SU-DHL-6 (cell line): ENCODE measurements around the gene SLC4A2.
A peak's percentile ranks its signal among the peaks of the same experiment; 100 is the strongest.

Experiments used
- H2AFZ ChIP-seq: fragments of 200-600 bp; sonication (generic); 2 replicates; pipeline ENCODE4 v1.6.1; 2014; ENCODE audit warnings: low read depth, mild to moderate bottlenecking, moderate library complexity, mixed read lengths, antibody characterized with exemption, low read length; ENCODE audit not compliant: severe bottlenecking
- H3F3A ChIP-seq: fragments of 200-600 bp; shearing (Covaris generic); 2 replicates; pipeline ENCODE4 v1.6.0; 2016; ENCODE audit warnings: antibody characterized with exemption, mild to moderate bottlenecking; ENCODE audit not compliant: insufficient read depth
- H3K27ac ChIP-seq: fragments of 200-600 bp; sonication (generic); 2 replicates; pipeline ENCODE4 v1.5.1; 2016; ENCODE audit warnings: low read depth, mild to moderate bottlenecking, low read length, moderate library complexity, mixed read lengths
- H3K27me3 ChIP-seq: fragments of 200-600 bp; sonication (generic), shearing (Covaris generic); 2 replicates; pipeline ENCODE4 v1.6.0; 2014; ENCODE audit warnings: mild to moderate bottlenecking, low read length
- H3K36me3 ChIP-seq: fragments of 200-600 bp; sonication (generic); 2 replicates; pipeline ENCODE4 v1.6.1; 2014; ENCODE audit warnings: mild to moderate bottlenecking, low read length, mixed read lengths
- H3K4me2 ChIP-seq: fragments of 300-600, 200-600 bp; shearing (Covaris generic), sonication (generic); 2 replicates; pipeline ENCODE4 v1.6.0; 2014; ENCODE audit warnings: low read length, low read depth, mild to moderate bottlenecking; ENCODE audit not compliant: poor library complexity, severe bottlenecking
- H3K4me3 ChIP-seq: fragments of 200-600 bp; sonication (generic); 2 replicates; pipeline ENCODE4 v1.5.1; 2014; ENCODE audit warnings: antibody characterized with exemption, low read length, mild to moderate bottlenecking, mixed read lengths; ENCODE audit not compliant: insufficient read depth, poor library complexity, severe bottlenecking
- H3K79me2 ChIP-seq: fragments of 200-600 bp; sonication (generic); 2 replicates; pipeline ENCODE4 v1.6.1; 2014; ENCODE audit warnings: mild to moderate bottlenecking, low read length, moderate library complexity; ENCODE audit not compliant: insufficient read depth
- H3K9ac ChIP-seq: fragments of 200-600 bp; sonication (generic); 2 replicates; pipeline ENCODE4 v1.7.0; 2014; ENCODE audit warnings: mild to moderate bottlenecking, low read length
- H3K9me2 ChIP-seq: fragments of 200-600 bp; sonication (generic); replicated peaks from 2 replicates; pipeline ENCODE4 v1.6.1; 2014; ENCODE audit warnings: low read length; ENCODE audit not compliant: insufficient read depth
- H3K9me3 ChIP-seq: fragments of 200-600 bp; sonication (generic); 2 replicates; pipeline ENCODE4 v1.6.1; 2014; ENCODE audit warnings: low read length, mixed read lengths; ENCODE audit not compliant: insufficient read depth
- H4K20me1 ChIP-seq: fragments of 200-600 bp; sonication (generic); 2 replicates; pipeline ENCODE4 v1.6.1; 2014; ENCODE audit warnings: low read depth, mild to moderate bottlenecking, antibody characterized with exemption, low read length, moderate library complexity, mixed read lengths
- EZH2phosphoT487 ChIP-seq: fragments of 200-600 bp; sonication (generic), shearing (Covaris generic); conservative IDR thresholded peaks from 2 replicates; pipeline ENCODE4 v1.6.1; 2018; ENCODE audit warnings: mild to moderate bottlenecking, antibody characterized with exemption, low read length, moderate library complexity, mixed read lengths
- TF ChIP-seq, protein P1 (sequence below): fragments of 200-600 bp; sonication (generic); IDR thresholded peaks from one replicate; pipeline ENCODE4 v1.5.1; 2017; ENCODE audit warnings: antibody characterized with exemption, mild to moderate bottlenecking, low read length, moderate library complexity; ENCODE audit not compliant: insufficient read depth, poor library complexity, severe bottlenecking

Gene SLC4A2

GRCh38 chr7:151116603-151117440 is 57.4 kb downstream of the SLC4A2 start:
- H3K9me2 ChIP-seq, result no peaks in the 10 kb centered on the region
- peak overlapping the region; percentile 32 for H2AFZ ChIP-seq
- no peaks in the 10 kb centered on the region for H3K79me2 ChIP-seq
- no peaks in the 10 kb centered on the region for H3K27me3 ChIP-seq
- H3K27ac ChIP-seq, result no peak overlapping the region
- peak overlapping the region; percentile 31 for H3K4me2 ChIP-seq
- TF ChIP-seq, protein P1, sequence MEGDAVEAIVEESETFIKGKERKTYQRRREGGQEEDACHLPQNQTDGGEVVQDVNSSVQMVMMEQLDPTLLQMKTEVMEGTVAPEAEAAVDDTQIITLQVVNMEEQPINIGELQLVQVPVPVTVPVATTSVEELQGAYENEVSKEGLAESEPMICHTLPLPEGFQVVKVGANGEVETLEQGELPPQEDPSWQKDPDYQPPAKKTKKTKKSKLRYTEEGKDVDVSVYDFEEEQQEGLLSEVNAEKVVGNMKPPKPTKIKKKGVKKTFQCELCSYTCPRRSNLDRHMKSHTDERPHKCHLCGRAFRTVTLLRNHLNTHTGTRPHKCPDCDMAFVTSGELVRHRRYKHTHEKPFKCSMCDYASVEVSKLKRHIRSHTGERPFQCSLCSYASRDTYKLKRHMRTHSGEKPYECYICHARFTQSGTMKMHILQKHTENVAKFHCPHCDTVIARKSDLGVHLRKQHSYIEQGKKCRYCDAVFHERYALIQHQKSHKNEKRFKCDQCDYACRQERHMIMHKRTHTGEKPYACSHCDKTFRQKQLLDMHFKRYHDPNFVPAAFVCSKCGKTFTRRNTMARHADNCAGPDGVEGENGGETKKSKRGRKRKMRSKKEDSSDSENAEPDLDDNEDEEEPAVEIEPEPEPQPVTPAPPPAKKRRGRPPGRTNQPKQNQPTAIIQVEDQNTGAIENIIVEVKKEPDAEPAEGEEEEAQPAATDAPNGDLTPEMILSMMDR, result no peak
- TF ChIP-seq EZH2phosphoT487, result no peak
- H3K9ac ChIP-seq, result peak overlapping the region; percentile 11; the same call in 1 of the 2 replicates
- no peaks in the 10 kb centered on the region for H3F3A ChIP-seq
- H3K4me3 ChIP-seq, result no peak overlapping the region
- H4K20me1 ChIP-seq, result no peaks in the 10 kb centered on the region
- no peaks in the 10 kb centered on the region for H3K36me3 ChIP-seq
- H3K9me3 ChIP-seq, result no peaks in the 10 kb centered on the region

GRCh38 chr7:151117565-151117964 is 58.2 kb downstream of the SLC4A2 start:
- Histone ChIP-seq H3K4me3 (no peak overlapping the region), H3K27ac (no peak overlapping the region), H3K9me3 (no peaks in the 10 kb centered on the region), H4K20me1 (no peaks in the 10 kb centered on the region), H3K79me2 (no peaks in the 10 kb centered on the region), H2AFZ (peak overlapping the region; percentile 32), H3K9ac (peak overlapping the region; percentile 11; the same call in 1 of the 2 replicates), H3K9me2 (no peaks in the 10 kb centered on the region), H3K36me3 (no peaks in the 10 kb centered on the region), H3K4me2 (peak overlapping the region; percentile 31), H3F3A (no peaks in the 10 kb centered on the region), H3K27me3 (no peaks in the 10 kb centered on the region)
- TF ChIP-seq EZH2phosphoT487, result no peak
- TF ChIP-seq, protein P1, result no peak

DNA sequence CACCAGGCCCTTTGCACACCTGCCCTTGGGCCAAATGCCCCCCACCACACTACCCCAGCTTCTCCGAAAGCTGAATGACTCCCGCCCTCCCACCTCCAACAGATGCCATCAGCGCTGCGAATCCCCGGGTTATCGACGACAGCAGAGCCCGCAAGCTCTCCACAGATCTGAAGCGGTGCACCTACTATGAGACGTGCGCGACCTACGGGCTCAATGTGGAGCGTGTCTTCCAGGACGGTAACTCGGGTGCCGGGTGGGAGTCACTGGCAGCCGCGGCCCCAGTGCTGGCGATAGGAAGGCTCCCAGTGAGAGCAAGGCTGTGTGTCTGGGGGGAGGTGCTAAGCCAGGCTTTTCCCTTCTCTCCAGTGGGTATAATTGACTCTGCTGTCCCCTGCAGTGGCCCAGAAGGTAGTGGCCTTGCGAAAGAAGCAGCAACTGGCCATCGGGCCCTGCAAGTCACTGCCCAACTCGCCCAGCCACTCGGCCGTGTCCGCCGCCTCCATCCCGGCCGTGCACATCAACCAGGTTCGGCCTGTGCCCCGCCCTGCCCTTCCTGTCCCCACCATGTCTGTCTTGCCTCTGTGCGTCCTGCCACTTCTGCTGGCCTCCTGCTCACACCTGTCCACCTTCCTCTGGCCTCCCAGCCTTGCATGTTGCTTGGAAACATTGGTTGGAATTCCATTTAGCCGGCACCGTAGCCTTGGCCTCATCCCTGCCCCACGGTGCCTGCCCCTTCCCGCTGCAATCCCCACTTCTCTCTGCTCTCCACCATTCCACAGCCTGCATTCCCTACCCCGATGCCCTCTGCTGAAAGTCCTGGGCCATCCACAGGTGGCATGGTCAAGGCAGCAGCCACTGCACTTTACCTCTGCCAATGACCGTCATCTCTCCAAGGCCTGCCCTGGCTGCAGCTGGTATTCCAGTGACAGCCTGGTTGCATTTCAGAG is 59.0 kb downstream of the SLC4A2 start:
- TF ChIP-seq EZH2phosphoT487, result no peak
- TF ChIP-seq, protein P1, result no peak
- no peaks in the 10 kb centered on the region for H3K9me3 ChIP-seq
- H3K27ac ChIP-seq, result no peak overlapping the region
- no peaks in the 10 kb centered on the region for H3K9me2 ChIP-seq
- no peaks in the 10 kb centered on the region for H3K36me3 ChIP-seq
- peak overlapping the region; percentile 32 for H2AFZ ChIP-seq
- no peaks in the 10 kb centered on the region for H3K27me3 ChIP-seq
- H3K9ac ChIP-seq, result no peak overlapping the region
- no peaks in the 10 kb centered on the region for H3F3A ChIP-seq
- peak overlapping the region; percentile 31 for H3K4me2 ChIP-seq
- no peaks in the 10 kb centered on the region for H3K79me2 ChIP-seq
- H3K4me3 ChIP-seq, result no peak overlapping the region
- no peaks in the 10 kb centered on the region for H4K20me1 ChIP-seq
